ENCODE data around the gene METTL4. TPM values are rescaled to one million over a fixed set of nuclear protein-coding genes. Genes with fewer than 3 reads are reported as not detected.

METTL4 gene
- total and polyA plus RNA-seq, 7 experiments from 2014 or later: 12.0 to 32.5 (median 18.7) TPM

- ATAC-seq: no peak
- peaks cover 0 to 4% (median 0%) of the 10 kb centered on the region in 5 donors for H3K27me3 Mint-ChIP-seq
- no peak overlapping the region for H3K4me3 ChIP-seq (ENCODE audit: low read length)
- H3K4me1 ChIP-seq (ENCODE audit: control insufficient read depth in 2 of 2, insufficient read depth in 2 of 2, low read length in 2 of 2): peaks cover 4 to 18% of the 10 kb centered on the region in 2 donors
- peaks cover 0 to 17% (median 9%) of the 10 kb centered on the region in 5 donors for H3K36me3 Mint-ChIP-seq
- no peaks in the 10 kb centered on the region for H3K9me3 ChIP-seq (ENCODE audit: control insufficient read depth in 2 of 3, low read length in 3 of 3)
- H3K36me3 ChIP-seq (ENCODE audit: control insufficient read depth in 2 of 3, insufficient read depth in 3 of 3, low read length in 3 of 3): no peaks in the 10 kb centered on the region
- peaks cover 0 to 11% (median 2%) of the 10 kb centered on the region in 11 donors for H3K9me3 Mint-ChIP-seq
- no peak for DNase-seq
- no peaks in the 10 kb centered on the region for H3K27me3 ChIP-seq (ENCODE audit: control insufficient read depth in 2 of 2, insufficient read depth in 2 of 2, low read length in 2 of 2)
- no peak overlapping the region for H3K27ac ChIP-seq (ENCODE audit: low read depth, low read length)
- intact Hi-C loops (cut with micrococcal nuclease): no loop called here
- peaks cover 11 to 25% (median 20%) of the 10 kb centered on the region in 7 donors for H3K4me1 Mint-ChIP-seq
- CTCF ChIA-PET: no interaction called here
- POLR2A ChIA-PET: interaction anchor here (0.6 kb wide), 1 partner anchor 84 kb away, joined by 3 read pairs; no protein-coding TSS in a partner anchor
- no peak overlapping the region for H3K27ac Mint-ChIP-seq
- no peak overlapping the region for H3K4me3 Mint-ChIP-seq
Measured at GRCh38 chr18:2513616-2514015, 57.7 kb downstream of the METTL4 start.

- DNase-seq: no peak
- POLR2A ChIA-PET: no interaction called here
- intact Hi-C loops (cut with micrococcal nuclease): no loop called here
Measured at GRCh38 chr18:2512059-2512458, 59.2 kb downstream of the METTL4 start.

GRCh38 chr18:2511451-2511850 is 59.9 kb downstream of the METTL4 start:
- H3K36me3 Mint-ChIP-seq: peaks cover 0 to 12% (median 4%) of the 10 kb centered on the region in 5 donors
- Histone ChIP-seq H3K4me1 (ENCODE audit: control insufficient read depth in 2 of 2, insufficient read depth in 2 of 2, low read length in 2 of 2) (peaks cover under 1 to 14% of the 10 kb centered on the region in 2 donors), H3K27me3 (ENCODE audit: control insufficient read depth in 2 of 2, insufficient read depth in 2 of 2, low read length in 2 of 2) (no peaks in the 10 kb centered on the region), H3K27ac (ENCODE audit: low read depth, low read length) (no peak overlapping the region), H3K4me3 (ENCODE audit: low read length) (no peak overlapping the region), H3K36me3 (ENCODE audit: control insufficient read depth in 2 of 3, insufficient read depth in 3 of 3, low read length in 3 of 3) (no peaks in the 10 kb centered on the region), H3K9me3 (ENCODE audit: control insufficient read depth in 2 of 3, low read length in 3 of 3) (no peaks in the 10 kb centered on the region)
- H3K27me3 Mint-ChIP-seq: peaks cover 0 to 4% (median 0%) of the 10 kb centered on the region in 5 donors
- peaks cover 8 to 20% (median 15%) of the 10 kb centered on the region in 7 donors for H3K4me1 Mint-ChIP-seq
- CTCF ChIA-PET: interaction anchor here (0.6 to 0.8 kb wide), 2 partner anchors 20 to 33 kb away, joined by 3 read pairs; no protein-coding TSS in a partner anchor
- intact Hi-C loops (cut with micrococcal nuclease): no loop called here
- H3K9me3 Mint-ChIP-seq: peaks cover 0 to 11% (median 2%) of the 10 kb centered on the region in 11 donors
- ATAC-seq (no peak), DNase-seq (no peak)
- no peak overlapping the region for H3K27ac Mint-ChIP-seq
- POLR2A ChIA-PET: interaction anchor here (0.7 kb wide), 1 partner anchor 687 kb away, joined by 3 read pairs; no protein-coding TSS in a partner anchor
- no peak overlapping the region for H3K4me3 Mint-ChIP-seq

More at GRCh38 chr18:2512059-2512458, 59.2 kb downstream of the METTL4 start:
- Mint-ChIP-seq H3K36me3 (peaks cover 0 to 7% (median 4%) of the 10 kb centered on the region in 5 donors), H3K27me3 (peaks cover 0 to 4% (median 0%) of the 10 kb centered on the region in 5 donors), H3K4me1 (peaks cover 11 to 25% (median 20%) of the 10 kb centered on the region in 7 donors), H3K4me3 (no peak overlapping the region), H3K9me3 (peaks cover 0 to 11% (median 2%) of the 10 kb centered on the region in 11 donors), H3K27ac (no peak overlapping the region)
- Histone ChIP-seq H3K4me3 (ENCODE audit: low read length) (no peak overlapping the region), H3K27ac (ENCODE audit: low read depth, low read length) (no peak overlapping the region), H3K4me1 (ENCODE audit: control insufficient read depth in 2 of 2, insufficient read depth in 2 of 2, low read length in 2 of 2) (peaks cover 4 to 18% of the 10 kb centered on the region in 2 donors), H3K9me3 (ENCODE audit: control insufficient read depth in 2 of 3, low read length in 3 of 3) (no peaks in the 10 kb centered on the region), H3K27me3 (ENCODE audit: control insufficient read depth in 2 of 2, insufficient read depth in 2 of 2, low read length in 2 of 2) (no peaks in the 10 kb centered on the region), H3K36me3 (ENCODE audit: control insufficient read depth in 2 of 3, insufficient read depth in 3 of 3, low read length in 3 of 3) (no peaks in the 10 kb centered on the region)
- no peak for ATAC-seq
- CTCF ChIA-PET: interaction anchor here (0.6 kb wide), 1 partner anchor 32 kb away, joined by 3 read pairs; no protein-coding TSS in a partner anchor

- no peaks in the 10 kb centered on the region for H3K36me3 ChIP-seq (ENCODE audit: control insufficient read depth in 2 of 3, insufficient read depth in 3 of 3, low read length in 3 of 3)
- H3K4me3 ChIP-seq (ENCODE audit: low read length): no peak overlapping the region
- H3K4me1 Mint-ChIP-seq: peaks cover 3 to 10% (median 5%) of the 10 kb centered on the region in 7 donors
- peaks cover 0 to 4% of the 10 kb centered on the region in 2 donors for H3K4me1 ChIP-seq (ENCODE audit: control insufficient read depth in 2 of 2, insufficient read depth in 2 of 2, low read length in 2 of 2)
- ATAC-seq (no peak), DNase-seq (no peak)
- no peak overlapping the region for H3K27ac ChIP-seq (ENCODE audit: low read depth, low read length)
- CTCF ChIA-PET: interaction anchor here (0.8 kb wide), 1 partner anchor 21 kb away, joined by 3 read pairs; no protein-coding TSS in a partner anchor
- no peaks in the 10 kb centered on the region for H3K27me3 ChIP-seq (ENCODE audit: control insufficient read depth in 2 of 2, insufficient read depth in 2 of 2, low read length in 2 of 2)
- peaks cover 0 to 12% (median 0%) of the 10 kb centered on the region in 5 donors for H3K36me3 Mint-ChIP-seq
- intact Hi-C loops (cut with micrococcal nuclease): no loop called here
- no peaks in the 10 kb centered on the region for H3K9me3 ChIP-seq (ENCODE audit: control insufficient read depth in 2 of 3, low read length in 3 of 3)
- POLR2A ChIA-PET: no interaction called here
- H3K27me3 Mint-ChIP-seq: peaks cover 0 to 4% (median 0%) of the 10 kb centered on the region in 5 donors
- no peak overlapping the region for H3K4me3 Mint-ChIP-seq
- H3K27ac Mint-ChIP-seq: no peak overlapping the region
- H3K9me3 Mint-ChIP-seq: peaks cover 0 to 5% (median 0%) of the 10 kb centered on the region in 11 donors
Measured at GRCh38 chr18:2510416-2510815, 60.9 kb downstream of the METTL4 start.

- H3K4me1 Mint-ChIP-seq: peaks cover 0 to 5% (median 0%) of the 10 kb centered on the region in 7 donors
- peaks cover 0 to 12% (median 0%) of the 10 kb centered on the region in 5 donors for H3K36me3 Mint-ChIP-seq
- Histone ChIP-seq H3K4me1 (ENCODE audit: control insufficient read depth in 2 of 2, insufficient read depth in 2 of 2, low read length in 2 of 2) (no peaks in the 10 kb centered on the region), H3K4me3 (ENCODE audit: low read length) (no peak overlapping the region), H3K27ac (ENCODE audit: low read depth, low read length) (no peak overlapping the region), H3K36me3 (ENCODE audit: control insufficient read depth in 2 of 3, insufficient read depth in 3 of 3, low read length in 3 of 3) (no peaks in the 10 kb centered on the region), H3K27me3 (ENCODE audit: control insufficient read depth in 2 of 2, insufficient read depth in 2 of 2, low read length in 2 of 2) (no peaks in the 10 kb centered on the region), H3K9me3 (ENCODE audit: control insufficient read depth in 2 of 3, low read length in 3 of 3) (no peaks in the 10 kb centered on the region)
- DNase-seq (no peak), ATAC-seq (no peak)
- no peak overlapping the region for H3K27ac Mint-ChIP-seq
- H3K4me3 Mint-ChIP-seq: no peak overlapping the region
- peaks cover 0 to 6% (median 0%) of the 10 kb centered on the region in 5 donors for H3K27me3 Mint-ChIP-seq
- ChIA-PET CTCF (no interaction called here), POLR2A (no interaction called here)
- no peaks in the 10 kb centered on the region for H3K9me3 Mint-ChIP-seq
- intact Hi-C loops (cut with micrococcal nuclease): no loop called here
Measured at GRCh38 chr18:2508678-2509077, 62.6 kb downstream of the METTL4 start.

- peaks cover 0 to 6% (median 0%) of the 10 kb centered on the region in 5 donors for H3K27me3 Mint-ChIP-seq
- peaks cover 0 to 5% (median 0%) of the 10 kb centered on the region in 7 donors for H3K4me1 Mint-ChIP-seq
- H3K27ac Mint-ChIP-seq: no peak overlapping the region
- no peaks in the 10 kb centered on the region for H3K9me3 Mint-ChIP-seq
- no peak for DNase-seq
- no peaks in the 10 kb centered on the region for H3K27me3 ChIP-seq (ENCODE audit: control insufficient read depth in 2 of 2, insufficient read depth in 2 of 2, low read length in 2 of 2)
- no peak overlapping the region for H3K27ac ChIP-seq (ENCODE audit: low read depth, low read length)
- CTCF ChIA-PET: no interaction called here
- H3K9me3 ChIP-seq (ENCODE audit: control insufficient read depth in 2 of 3, low read length in 3 of 3): no peaks in the 10 kb centered on the region
- H3K36me3 Mint-ChIP-seq: peaks cover 0 to 14% (median 1%) of the 10 kb centered on the region in 5 donors
- no peak overlapping the region for H3K4me3 Mint-ChIP-seq
- no peaks in the 10 kb centered on the region for H3K4me1 ChIP-seq (ENCODE audit: control insufficient read depth in 2 of 2, insufficient read depth in 2 of 2, low read length in 2 of 2)
- no peak overlapping the region for H3K4me3 ChIP-seq (ENCODE audit: low read length)
- ATAC-seq: no peak
- POLR2A ChIA-PET: no interaction called here
- intact Hi-C loops (cut with micrococcal nuclease): no loop called here
- no peaks in the 10 kb centered on the region for H3K36me3 ChIP-seq (ENCODE audit: control insufficient read depth in 2 of 3, insufficient read depth in 3 of 3, low read length in 3 of 3)
Measured at GRCh38 chr18:2508155-2508554, 63.1 kb downstream of the METTL4 start.

GRCh38 chr18:2504642-2505041 is 66.7 kb downstream of the METTL4 start:
- POLR2A ChIA-PET: no interaction called here
- Mint-ChIP-seq H3K4me1 (peaks cover 0 to 5% (median 0%) of the 10 kb centered on the region in 7 donors), H3K27ac (no peak overlapping the region), H3K4me3 (no peak overlapping the region), H3K36me3 (peaks cover 0 to 20% (median 7%) of the 10 kb centered on the region in 5 donors), H3K27me3 (peaks cover 0 to 5% (median 2%) of the 10 kb centered on the region in 5 donors), H3K9me3 (no peaks in the 10 kb centered on the region)
- Histone ChIP-seq H3K4me3 (ENCODE audit: low read length) (no peak overlapping the region), H3K9me3 (ENCODE audit: control insufficient read depth in 2 of 3, low read length in 3 of 3) (no peaks in the 10 kb centered on the region), H3K36me3 (ENCODE audit: control insufficient read depth in 2 of 3, insufficient read depth in 3 of 3, low read length in 3 of 3) (no peaks in the 10 kb centered on the region), H3K27me3 (ENCODE audit: control insufficient read depth in 2 of 2, insufficient read depth in 2 of 2, low read length in 2 of 2) (no peaks in the 10 kb centered on the region), H3K27ac (ENCODE audit: low read depth, low read length) (no peak overlapping the region), H3K4me1 (ENCODE audit: control insufficient read depth in 2 of 2, insufficient read depth in 2 of 2, low read length in 2 of 2) (no peaks in the 10 kb centered on the region)
- CTCF ChIA-PET: no interaction called here
- ATAC-seq (no peak), DNase-seq (no peak)
- intact Hi-C loops (cut with micrococcal nuclease): no loop called here
